AG09309 (cell line): ENCODE results near the gene TRAP1.

Experiments
- DNase-seq: peaks from one replicate; pipeline ENCODE4 v3.0.0-alpha.2; 2010; ENCODE audit warnings: low read depth
- H3K4me3 ChIP-seq: 2 replicates; pipeline ENCODE4 v1.5.1; 2011; ENCODE audit warnings: mild to moderate bottlenecking, low read depth, low read length, moderate library complexity; ENCODE audit not compliant: control insufficient read depth
- TF ChIP-seq, protein P1 (sequence below): IDR thresholded peaks from 2 replicates; pipeline ENCODE4 v1.5.1; 2011; ENCODE audit warnings: mild to moderate bottlenecking, low read depth, low read length, inconsistent platforms; ENCODE audit not compliant: insufficient read depth, control insufficient read depth; ENCODE audit errors: missing control alignments

TRAP1 gene

DNA sequence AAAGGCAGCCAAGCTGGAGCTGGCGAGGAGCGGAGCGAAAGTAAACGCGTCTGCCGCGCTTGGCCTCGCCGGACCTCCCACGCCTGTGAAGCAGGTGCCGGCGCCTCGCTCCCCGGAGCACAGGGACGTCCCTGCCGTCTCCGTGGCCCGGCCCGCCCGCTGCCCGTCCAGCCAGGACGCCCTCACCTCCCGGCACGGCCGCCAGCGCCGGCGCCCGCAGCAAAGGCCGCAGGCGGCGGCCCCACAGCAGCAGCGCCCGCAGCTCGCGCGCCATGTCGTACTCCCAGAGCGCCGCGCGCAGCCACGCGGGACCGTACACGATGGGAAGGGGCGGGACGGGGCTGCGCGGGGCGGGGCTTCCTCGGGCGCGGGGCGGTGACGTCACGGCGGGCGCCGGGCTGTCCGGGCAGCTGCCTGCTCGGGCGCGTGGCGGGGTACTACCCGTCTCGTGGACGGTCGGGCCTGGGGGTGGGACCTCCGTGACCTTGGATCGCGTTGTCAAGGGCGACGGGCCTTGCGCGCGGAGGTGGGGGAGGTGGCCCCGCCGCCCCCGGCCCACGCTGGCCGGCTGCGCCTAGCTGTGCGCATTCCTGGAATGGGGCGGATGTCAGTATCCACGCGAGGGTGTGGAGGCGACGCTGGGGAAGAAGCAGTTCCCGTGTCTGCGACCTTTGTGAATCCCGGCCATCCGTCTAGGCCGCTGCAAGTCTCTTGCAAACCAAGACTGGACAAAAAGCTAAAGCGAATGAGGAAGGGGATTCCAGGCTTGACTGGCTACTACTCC is at the start of gene TRAP1:
TSS of gene TRAP1 (minus strand) at position 290 of the 784 bp plus-strand sequence. CDS start at position 274, 16 bp downstream.
- peak; percentile 21 for DNase-seq
- TF ChIP-seq, protein P1, sequence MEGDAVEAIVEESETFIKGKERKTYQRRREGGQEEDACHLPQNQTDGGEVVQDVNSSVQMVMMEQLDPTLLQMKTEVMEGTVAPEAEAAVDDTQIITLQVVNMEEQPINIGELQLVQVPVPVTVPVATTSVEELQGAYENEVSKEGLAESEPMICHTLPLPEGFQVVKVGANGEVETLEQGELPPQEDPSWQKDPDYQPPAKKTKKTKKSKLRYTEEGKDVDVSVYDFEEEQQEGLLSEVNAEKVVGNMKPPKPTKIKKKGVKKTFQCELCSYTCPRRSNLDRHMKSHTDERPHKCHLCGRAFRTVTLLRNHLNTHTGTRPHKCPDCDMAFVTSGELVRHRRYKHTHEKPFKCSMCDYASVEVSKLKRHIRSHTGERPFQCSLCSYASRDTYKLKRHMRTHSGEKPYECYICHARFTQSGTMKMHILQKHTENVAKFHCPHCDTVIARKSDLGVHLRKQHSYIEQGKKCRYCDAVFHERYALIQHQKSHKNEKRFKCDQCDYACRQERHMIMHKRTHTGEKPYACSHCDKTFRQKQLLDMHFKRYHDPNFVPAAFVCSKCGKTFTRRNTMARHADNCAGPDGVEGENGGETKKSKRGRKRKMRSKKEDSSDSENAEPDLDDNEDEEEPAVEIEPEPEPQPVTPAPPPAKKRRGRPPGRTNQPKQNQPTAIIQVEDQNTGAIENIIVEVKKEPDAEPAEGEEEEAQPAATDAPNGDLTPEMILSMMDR, result no peak
- H3K4me3 ChIP-seq, result peak within 1 kb of the TSS; percentile 99

DNA sequence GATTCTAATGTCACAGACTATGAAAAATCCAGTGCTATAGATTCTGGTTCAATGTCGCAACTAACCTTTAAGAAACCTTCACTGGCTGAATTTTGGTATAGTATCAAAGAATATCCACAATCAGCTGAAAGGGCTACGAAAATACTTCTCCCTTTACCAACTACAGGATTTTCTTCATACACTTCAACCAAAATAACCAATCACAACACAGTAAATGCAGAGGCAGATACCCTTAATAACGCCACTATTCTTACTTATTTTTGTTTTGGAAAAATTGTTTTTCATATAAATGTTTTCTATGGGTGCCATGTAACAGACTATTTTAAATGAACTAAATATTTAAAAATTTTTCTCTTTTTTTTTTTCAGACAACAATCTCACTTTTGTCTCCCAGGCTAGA is 48.9 kb upstream of the TRAP1 start:
- TF ChIP-seq, protein P1, result no peak
- no peak for DNase-seq

DNA sequence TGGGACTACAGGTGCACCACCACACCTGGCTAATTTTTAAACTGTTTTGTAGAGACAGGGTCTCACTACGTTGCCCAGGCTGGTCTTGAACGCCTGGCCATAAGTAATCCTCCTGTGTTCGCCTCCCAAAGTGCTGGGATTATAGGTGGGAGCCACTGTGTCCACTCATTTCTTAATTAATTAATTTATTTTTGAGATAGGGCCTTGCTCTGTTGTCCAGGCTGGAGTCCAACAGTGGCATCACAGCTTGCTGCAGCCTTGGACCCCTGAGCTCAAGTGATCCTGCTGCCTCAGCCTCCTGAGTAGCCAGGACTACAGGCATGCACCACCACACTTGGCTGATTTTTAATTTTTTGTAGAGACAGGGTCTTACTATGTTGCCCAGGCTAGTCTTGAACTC is 47.1 kb upstream of the TRAP1 start:
- TF ChIP-seq, protein P1, result no peak
- no peak for DNase-seq
- H3K4me3 ChIP-seq, result no peak overlapping the region

More for the DNA sequence above, 48.9 kb upstream of the TRAP1 start:
- H3K4me3 ChIP-seq, result no peak overlapping the region

DNA sequence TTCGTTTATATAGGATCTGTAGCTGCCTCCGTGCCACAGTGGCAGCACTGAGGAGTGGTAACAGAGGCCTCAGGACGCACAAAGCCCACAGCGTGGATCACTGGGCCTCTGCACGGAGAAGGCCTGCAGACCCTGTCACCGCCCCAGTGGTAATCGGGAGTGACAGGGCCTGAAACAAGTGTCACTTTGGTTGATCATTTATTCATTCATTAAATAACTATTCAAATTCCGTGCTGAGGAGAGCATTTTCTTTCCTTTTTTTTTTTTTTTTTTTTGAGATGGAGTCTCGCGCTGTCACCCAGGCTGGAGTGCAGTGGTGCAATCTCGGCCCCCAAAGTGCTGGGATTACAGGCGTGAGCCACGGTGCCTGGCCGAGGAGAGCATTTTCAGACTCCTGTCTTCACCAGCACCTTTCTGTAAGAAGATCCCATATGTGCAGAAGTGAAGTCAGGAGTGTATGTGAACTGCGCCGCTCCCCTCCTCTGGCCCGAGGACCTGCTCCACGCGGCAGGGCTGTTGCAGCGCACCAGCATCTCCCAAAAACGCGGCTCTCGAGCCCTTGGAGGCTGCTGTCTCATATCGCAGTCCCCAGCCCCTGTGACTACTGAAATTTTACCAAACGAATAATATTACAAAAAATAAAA is 44.9 kb upstream of the TRAP1 start:
- no peak for DNase-seq

DNA sequence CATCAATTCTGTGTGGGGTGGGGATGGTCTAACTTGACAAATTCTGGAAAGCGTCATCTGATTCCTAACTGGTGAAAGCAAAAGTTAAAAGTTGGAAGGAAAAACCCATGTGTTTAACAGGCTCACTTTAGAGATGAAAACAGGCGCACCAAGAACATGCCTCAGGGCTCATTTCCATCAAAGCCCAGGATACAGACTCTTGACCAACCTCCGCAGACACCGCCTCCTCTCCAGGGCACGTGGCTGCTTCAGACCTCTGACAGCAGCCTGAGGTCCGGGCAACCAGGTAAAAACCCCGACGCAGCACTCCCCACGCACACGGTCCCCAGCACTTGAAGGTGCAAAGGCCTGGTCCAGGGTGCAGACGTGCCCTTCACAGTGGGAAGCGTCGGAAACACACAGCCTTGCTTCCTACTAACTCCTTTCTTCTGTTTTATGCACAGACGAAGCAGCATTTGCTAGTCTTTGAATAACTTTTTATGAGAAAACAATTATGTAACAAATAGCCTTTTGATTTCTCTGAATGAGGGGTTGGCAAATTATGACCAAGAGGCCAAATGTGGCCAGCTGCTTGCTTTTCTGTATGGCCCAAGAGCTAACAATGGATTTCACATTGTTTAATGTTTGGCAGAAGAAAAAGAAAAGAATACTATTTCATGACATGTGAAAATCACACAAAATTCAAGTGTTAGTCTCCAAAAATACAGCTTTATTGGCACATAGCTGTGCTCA is 44.2 kb upstream of the TRAP1 start:
- H3K4me3 ChIP-seq, result no peak overlapping the region
- no peak for DNase-seq
- TF ChIP-seq, protein P1, result no peak

More for the DNA sequence above, 44.9 kb upstream of the TRAP1 start:
- no peak overlapping the region for H3K4me3 ChIP-seq
- TF ChIP-seq, protein P1, result no peak

DNA sequence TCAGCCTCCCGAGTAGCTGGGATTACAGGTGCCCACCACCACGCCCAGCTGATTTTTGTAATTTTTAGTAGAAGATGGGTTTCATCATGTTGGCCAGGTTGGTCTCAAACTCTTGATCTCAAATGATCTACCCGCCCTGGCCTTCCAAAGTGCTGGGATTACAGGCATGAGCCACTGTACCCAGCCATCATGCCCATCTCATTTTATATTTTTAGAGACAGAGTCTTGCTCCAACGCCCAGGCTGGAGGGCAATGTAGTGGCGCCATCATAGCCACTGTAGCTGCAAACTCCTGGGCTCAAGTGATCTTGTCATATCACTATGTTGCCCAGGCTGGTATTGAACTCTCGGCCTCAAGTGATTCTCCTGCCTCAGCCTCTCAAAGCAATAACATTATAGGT is 43.2 kb upstream of the TRAP1 start:
- TF ChIP-seq, protein P1, result no peak
- no peak overlapping the region for H3K4me3 ChIP-seq
- DNase-seq, result no peak
